IMR-90 (cell line): ENCODE data around the gene THOC2.

Source experiments
- CEBPB ChIP-seq: IDR thresholded peaks from 2 replicates; pipeline ENCODE4 v1.6.1; 2012; ENCODE audit warnings: low read depth, low read length, improper control_type of control experiment
- MAZ ChIP-seq: IDR thresholded peaks from 2 replicates; pipeline ENCODE4 v1.6.1; 2012; ENCODE audit warnings: low read depth, mild to moderate bottlenecking, low read length, improper control_type of control experiment, moderate library complexity, borderline replicate concordance
- POLR2A ChIP-seq: IDR thresholded peaks from 2 replicates; pipeline ENCODE4 v1.6.1; 2012; ENCODE audit warnings: mild to moderate bottlenecking, low read depth, low read length
- RAD21 ChIP-seq: IDR thresholded peaks from 2 replicates; pipeline ENCODE4 v1.6.1; 2012; ENCODE audit warnings: low read length, improper control_type of control experiment
- TF ChIP-seq, protein P1 (sequence below): conservative IDR thresholded peaks from 2 replicates; pipeline ENCODE4 v1.5.1; 2012; ENCODE audit warnings: mild to moderate bottlenecking, low read depth, low read length, improper control_type of control experiment

DNA sequence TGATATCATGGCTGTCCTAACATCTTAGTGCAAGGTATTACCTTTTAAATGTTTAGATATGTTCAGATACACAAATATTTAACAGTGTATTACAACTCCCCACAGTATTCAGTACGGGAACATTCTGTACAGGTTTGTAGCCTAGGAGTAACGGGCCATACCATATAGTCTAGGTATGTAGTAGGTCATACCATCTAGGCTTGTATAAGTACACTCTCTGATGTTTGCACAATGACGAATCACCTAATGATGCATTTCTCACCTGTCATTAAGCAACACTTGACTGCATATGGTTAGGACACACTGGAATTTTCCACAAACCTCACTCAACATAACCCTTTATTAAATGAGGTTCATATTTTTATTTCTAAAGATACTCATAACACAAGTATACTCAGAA lies 67.7 kb downstream of the THOC2 start:
- TF ChIP-seq, protein P1, sequence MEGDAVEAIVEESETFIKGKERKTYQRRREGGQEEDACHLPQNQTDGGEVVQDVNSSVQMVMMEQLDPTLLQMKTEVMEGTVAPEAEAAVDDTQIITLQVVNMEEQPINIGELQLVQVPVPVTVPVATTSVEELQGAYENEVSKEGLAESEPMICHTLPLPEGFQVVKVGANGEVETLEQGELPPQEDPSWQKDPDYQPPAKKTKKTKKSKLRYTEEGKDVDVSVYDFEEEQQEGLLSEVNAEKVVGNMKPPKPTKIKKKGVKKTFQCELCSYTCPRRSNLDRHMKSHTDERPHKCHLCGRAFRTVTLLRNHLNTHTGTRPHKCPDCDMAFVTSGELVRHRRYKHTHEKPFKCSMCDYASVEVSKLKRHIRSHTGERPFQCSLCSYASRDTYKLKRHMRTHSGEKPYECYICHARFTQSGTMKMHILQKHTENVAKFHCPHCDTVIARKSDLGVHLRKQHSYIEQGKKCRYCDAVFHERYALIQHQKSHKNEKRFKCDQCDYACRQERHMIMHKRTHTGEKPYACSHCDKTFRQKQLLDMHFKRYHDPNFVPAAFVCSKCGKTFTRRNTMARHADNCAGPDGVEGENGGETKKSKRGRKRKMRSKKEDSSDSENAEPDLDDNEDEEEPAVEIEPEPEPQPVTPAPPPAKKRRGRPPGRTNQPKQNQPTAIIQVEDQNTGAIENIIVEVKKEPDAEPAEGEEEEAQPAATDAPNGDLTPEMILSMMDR, result no peak
- TF ChIP-seq POLR2A, result no peak
- TF ChIP-seq RAD21, result no peak
- peak; percentile 21; the same call in 1 of the 2 replicates for TF ChIP-seq CEBPB
- no peak for TF ChIP-seq MAZ
